ENCODE data around the gene BOK.

The BOK gene

GRCh38 chr2:241607162-241607885 is 48.8 kb downstream of the BOK start:
- no peak for TF ChIP-seq CTCF (IDR thresholded peaks at IDR 0.05; ENCODE audit: borderline replicate concordance, insufficient read depth, low read depth, low read length)
- H3K4me3 ChIP-seq (ENCODE audit: low read depth, low read length): no peak overlapping the region

GRCh38 chr2:241608881-241609280 is 50.3 kb downstream of the BOK start:
- TF ChIP-seq CTCF (IDR thresholded peaks at IDR 0.05; ENCODE audit: borderline replicate concordance, insufficient read depth, low read depth, low read length): no peak
- H3K4me3 ChIP-seq (ENCODE audit: low read depth, low read length): no peak overlapping the region

- peak; percentile 93 for TF ChIP-seq CTCF (IDR thresholded peaks at IDR 0.05; ENCODE audit: borderline replicate concordance, insufficient read depth, low read depth, low read length)
- H3K4me3 ChIP-seq (ENCODE audit: low read depth, low read length): peak overlapping the region; percentile 52
Observed at GRCh38 chr2:241609859-241610793, 51.6 kb downstream of the BOK start.

DNA sequence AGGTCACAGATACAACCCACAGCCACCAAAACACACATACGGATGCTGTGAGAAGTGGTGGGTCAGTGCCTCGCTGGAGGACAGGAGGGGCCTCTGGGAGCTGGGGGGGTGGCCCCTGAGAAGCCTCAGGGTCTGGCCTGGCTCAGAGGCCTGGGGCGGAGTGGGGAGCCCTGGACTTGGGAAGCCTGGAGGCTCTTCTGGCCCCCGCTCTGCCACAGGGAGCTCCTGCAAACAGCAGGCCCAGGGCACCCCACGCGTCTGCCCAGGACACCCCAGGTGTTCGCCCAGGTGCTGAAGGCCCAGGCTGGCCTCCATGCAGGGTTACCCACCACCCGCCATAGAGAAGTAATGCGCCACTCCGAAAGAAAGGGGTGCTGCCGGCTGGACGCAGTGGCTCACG is 52.5 kb downstream of the BOK start:
- H3K4me3 ChIP-seq (ENCODE audit: low read depth, low read length): no peak overlapping the region

GRCh38 chr2:241612156-241613016 is 53.8 kb downstream of the BOK start:
- no peak overlapping the region for H3K4me3 ChIP-seq (ENCODE audit: low read depth, low read length)
- TF ChIP-seq CTCF (IDR thresholded peaks at IDR 0.05; ENCODE audit: borderline replicate concordance, insufficient read depth, low read depth, low read length): no peak

More for the DNA sequence above, 52.5 kb downstream of the BOK start:
- no peak for TF ChIP-seq CTCF (IDR thresholded peaks at IDR 0.05; ENCODE audit: borderline replicate concordance, insufficient read depth, low read depth, low read length)

DNA sequence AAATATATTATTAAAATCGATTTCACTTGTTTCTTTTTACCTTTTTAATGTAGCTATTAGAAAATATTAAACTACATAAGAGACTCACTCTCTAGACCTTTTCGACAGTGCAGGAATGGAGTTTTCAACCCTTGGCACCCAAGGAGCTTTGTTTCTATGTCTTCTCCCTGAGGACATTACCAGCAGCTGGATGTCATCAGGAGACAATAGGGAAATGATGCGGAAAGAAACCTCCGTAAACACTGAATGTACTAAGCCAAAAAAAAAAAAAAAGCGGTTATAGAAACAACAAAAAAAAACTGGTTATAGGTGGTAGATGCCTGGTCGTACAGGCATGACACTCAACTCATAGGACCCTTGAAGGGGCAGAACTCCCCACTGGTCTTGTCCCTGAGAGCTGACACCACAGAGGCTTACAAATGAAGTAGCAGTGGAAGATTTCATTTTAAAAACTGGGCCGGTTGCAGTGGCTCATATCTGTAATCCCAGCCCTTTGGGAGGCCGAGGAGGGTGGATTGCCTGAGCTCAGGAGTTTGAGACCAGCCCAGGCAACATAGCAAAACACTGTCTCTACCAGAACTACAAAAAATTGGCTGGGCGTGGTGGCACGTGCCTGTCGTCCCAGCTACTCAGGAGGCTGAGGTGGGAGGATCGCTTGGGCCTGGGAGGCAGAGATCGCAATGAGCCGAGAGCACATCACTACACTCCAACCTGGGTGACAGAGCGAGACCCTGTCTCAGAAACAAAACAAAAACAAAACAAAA is 54.7 kb downstream of the BOK start:
- no peak overlapping the region for H3K4me3 ChIP-seq (ENCODE audit: low read depth, low read length)
- TF ChIP-seq CTCF (IDR thresholded peaks at IDR 0.05; ENCODE audit: borderline replicate concordance, insufficient read depth, low read depth, low read length): no peak
